ENCODE data around the gene PLVAP.

The PLVAP gene, protein sequence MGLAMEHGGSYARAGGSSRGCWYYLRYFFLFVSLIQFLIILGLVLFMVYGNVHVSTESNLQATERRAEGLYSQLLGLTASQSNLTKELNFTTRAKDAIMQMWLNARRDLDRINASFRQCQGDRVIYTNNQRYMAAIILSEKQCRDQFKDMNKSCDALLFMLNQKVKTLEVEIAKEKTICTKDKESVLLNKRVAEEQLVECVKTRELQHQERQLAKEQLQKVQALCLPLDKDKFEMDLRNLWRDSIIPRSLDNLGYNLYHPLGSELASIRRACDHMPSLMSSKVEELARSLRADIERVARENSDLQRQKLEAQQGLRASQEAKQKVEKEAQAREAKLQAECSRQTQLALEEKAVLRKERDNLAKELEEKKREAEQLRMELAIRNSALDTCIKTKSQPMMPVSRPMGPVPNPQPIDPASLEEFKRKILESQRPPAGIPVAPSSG

DNA sequence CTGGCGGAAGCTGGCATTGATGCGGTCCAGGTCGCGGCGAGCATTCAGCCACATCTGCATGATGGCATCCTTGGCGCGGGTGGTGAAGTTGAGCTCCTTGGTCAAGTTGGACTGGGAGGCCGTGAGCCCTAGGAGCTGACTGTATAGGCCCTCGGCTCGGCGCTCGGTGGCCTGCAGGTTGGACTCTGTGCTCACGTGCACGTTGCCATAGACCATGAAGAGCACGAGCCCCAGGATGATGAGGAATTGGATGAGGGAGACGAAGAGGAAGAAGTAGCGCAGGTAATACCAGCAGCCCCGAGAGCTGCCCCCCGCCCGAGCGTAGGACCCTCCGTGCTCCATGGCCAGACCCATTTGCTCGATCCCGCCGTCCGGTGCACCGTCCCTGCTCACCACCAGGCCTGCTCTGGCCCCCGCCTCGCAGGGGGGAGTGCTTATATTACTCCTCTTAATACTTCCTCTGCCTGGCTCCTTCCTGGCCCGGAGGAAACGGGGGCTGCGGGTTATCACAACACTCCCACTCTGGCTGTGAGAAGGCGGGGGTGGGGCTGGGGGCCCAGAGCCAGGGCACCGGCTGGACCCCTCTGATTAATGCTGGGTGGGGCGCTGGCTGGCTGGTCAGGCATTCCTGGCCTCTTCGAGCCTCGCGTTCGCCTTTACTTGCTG lies at the start of gene PLVAP:
Gene PLVAP, minus strand, starts transcription at position 408 of the 666 bp plus-strand sequence. Its CDS starts 54 bp downstream, at position 354.
- no peak for DNase-seq

DNA sequence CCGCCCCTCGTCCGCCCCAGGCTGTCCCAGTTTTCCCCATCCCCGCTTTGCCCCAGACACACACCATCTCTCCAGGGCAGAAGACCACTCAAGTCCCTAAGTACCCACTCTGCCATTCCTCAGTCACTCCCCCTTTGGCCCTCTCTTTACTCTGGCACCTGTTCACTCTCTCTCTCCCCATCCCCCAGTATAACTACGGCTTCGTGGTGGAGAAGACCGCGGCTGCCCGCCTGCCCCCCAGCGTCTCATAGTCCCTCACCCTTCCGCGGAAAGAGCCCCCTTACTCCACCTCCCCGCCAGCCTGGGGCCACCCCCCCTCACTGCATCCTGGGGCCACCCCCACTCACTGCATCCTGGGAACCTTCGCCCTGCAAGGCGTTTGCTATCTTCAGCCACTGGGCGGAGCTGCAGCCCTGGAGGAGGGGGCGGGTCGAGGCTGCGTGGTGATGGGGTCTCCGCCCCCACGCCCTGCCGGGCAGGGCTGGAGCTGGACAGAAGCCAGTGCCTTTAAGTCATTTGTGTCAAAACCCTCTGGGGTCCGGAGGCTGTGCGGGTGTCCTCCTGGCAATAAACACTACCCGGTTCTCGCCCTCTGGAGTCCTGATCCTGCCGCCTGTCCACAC lies 47.7 kb upstream of the PLVAP start:
- no peak for DNase-seq

DNA sequence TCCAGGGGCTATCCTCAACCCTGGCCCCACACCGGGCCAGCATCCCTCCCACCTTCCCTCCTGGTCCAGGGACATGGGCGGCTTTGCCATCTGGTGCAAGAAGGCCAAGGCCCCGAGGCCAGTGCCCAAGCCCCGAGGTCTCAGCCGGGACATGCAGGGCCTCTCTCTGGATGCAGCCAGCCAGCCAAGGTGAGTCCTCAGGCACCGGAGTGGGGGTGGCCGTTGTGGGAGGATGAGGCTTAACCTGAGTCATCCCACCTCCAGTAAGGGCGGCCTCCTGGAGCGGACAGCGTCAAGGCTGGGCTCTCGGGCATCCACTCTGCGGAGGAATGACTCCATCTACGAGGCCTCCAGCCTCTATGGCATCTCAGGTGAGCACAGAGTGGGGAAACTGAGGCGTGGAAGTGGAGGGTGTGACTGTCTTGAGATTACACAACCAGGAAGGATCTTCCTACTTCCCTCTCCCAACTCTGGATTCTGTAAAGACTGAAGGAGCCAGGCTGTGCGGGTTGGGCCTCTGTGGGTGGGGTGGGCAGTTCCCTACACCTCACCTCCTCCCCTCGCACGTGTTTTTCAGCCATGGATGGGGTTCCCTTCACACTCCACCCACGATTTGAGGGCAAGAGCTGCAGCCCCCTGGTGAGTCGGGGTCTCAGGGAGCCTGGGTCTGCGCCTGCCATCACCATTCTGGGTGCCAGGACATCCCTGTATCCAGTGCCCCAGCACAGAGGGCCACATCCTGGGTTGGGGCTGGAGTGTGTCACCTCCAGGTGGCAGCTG lies 46.5 kb upstream of the PLVAP start:
- DNase-seq: no peak

DNA sequence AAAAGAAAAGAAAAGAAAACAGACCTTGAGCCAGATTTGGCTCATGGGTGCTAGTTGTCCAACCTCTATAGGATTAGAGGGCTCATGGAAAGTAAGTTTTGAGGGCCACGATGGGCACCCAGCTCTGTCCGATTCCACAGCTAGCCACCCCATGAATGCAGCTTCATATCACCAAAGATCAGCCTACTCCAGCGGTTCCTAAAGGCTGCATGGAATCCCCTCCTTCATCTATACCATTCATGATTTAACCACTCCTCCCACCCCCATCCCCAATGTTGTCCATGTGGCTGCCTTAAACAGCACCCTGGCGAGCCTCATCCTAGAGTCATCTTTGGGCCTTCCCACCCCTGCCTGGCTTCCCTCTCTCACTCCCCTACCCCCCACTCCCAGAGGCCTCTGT lies 44.8 kb upstream of the PLVAP start:
- DNase-seq: no peak

DNA sequence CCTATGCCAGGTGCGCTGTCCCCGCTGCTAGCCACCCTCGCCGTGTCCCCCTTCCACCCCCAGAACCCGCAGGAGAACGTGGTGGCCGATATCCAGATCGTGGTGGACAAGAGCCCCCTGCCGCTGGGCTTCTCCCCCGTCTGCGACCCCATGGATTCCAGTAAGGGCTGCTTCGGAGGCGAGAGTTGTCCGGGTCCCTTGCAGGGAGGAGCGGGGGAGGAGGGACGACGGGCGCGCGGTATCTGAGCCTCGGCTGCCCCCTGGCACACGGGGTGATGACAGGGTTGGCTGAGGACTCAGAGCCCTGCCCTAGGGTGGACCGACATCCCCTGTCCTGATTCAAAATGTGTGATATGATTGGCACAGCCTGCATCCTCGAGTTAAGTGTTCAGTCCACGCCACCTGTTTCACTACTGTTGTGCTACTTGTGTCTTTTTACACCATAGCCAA lies 43.4 kb upstream of the PLVAP start:
- no peak for DNase-seq

DNA sequence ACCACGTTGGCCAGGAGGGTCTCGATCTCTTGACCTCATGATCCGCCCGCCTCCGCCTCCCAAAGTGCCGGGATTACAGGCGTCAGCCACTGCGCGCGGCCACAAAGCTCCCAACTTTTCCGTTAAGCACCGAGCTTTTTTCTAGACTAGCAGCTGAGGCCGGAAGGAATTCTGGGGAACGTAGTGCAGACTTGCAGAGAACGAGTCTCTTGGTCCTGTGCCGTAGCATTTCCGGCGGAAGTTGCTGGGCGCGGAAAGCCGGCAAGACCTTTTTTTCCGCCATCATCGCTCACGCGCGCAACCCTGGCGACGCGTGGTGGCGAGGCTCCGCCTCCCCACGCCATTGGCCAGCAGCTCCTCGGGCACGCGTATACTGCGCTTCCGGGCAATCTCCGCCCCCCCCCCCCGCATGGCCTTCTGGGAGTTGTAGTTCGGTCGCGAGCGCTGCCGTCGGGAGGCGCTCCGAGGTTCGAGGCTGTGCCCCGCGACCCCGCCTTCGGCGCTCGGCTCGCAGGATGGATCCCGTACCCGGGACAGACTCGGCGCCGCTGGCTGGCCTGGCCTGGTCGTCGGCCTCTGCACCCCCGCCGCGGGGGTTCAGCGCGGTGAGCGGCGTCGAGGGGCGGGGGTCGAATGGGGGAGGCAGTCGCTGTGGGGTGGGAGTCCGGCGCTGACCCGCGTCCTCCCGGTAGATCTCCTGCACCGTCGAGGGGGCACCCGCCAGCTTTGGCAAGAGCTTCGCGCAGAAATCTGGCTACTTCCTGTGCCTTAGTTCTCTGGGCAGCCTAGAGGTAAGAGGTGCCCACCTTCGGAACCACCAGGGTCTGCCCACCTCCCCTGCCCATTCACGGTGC lies 42.7 kb upstream of the PLVAP start, which contains the start of gene MVB12A:
Gene MVB12A, plus strand, starts transcription at position 427 of the 854 bp plus-strand sequence. Its CDS starts 89 bp downstream, at position 516.
- DNase-seq: peak; percentile 65

DNA sequence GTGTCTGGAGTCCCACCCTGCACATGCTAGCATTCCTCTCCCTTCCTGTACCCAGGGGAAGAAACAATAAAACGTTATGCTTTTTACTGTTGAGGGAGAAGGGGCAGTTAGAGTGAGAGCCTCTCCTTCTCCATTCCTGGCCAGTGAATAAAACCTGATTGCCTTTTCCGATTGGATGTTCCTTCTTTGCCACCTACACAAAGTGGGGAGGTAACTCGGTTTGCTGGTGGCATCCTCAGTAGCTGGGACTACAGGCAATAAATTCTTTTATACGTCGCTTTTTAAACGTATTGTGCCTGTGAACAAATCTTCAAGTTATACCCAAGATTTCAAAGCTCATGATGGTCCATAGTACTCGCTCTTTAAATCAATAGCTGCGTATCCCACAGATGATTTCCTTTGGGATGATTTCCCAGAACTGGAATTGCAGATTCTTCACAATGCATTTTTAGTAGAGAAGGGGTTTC lies 42.0 kb upstream of the PLVAP start:
- no peak for DNase-seq

DNA sequence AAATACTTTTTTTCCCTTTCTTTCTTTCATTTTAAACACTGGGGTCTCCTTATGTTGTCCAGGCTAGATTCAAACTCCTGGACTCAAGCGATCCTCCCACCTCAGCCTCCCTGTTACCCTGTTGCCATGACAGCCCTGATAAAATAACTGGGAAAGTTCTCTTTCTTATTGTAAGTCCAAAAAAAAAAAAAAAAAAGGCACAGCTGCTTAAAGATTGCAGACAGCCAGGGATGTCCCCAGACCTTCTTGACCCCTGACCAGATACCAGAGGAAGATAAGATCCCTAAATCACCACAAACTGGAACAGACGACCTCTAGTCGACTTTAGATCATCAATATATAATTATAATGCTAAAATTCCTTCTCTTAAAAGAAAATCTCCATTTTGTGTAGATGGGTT lies 41.6 kb upstream of the PLVAP start:
- no peak for DNase-seq

DNA sequence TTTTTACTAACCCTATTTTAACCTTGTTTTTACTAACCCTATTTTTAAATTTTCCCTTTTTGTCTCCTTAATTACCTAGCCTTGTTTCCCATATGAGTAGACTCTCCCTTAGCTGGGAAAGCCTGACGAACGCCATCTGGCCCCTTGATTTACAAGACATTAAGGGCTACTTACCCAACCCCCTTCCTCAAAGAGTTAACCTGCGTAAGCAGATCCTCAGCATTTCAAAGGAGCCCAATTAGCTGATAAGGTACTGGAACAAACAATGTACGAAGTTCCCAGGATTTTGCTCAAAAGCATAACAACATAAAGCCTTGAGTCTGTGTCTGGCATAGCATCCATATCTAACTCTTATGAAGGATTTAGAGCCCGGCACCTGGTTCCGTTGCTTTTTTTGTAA lies 38.0 kb upstream of the PLVAP start:
- DNase-seq: no peak

DNA sequence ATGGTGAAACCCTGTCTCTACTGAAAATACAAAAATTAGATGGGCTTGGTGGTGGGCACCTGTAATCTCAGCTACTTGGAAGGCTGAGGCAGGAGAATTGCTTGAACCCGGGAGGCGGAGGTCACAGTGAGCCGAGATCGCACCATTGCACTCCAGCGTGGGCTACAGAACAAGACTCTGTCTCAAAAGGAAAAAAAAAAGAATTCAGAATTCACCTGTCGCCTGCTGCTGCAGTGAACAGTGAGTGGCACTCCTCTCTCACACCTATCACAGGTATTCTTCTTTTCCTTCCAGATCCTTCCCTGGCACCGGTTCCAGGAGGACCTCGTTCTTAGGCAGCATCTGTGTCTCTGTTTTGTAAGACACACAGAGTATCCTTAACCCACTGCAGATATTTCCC lies 37.0 kb upstream of the PLVAP start:
- DNase-seq: no peak

DNA sequence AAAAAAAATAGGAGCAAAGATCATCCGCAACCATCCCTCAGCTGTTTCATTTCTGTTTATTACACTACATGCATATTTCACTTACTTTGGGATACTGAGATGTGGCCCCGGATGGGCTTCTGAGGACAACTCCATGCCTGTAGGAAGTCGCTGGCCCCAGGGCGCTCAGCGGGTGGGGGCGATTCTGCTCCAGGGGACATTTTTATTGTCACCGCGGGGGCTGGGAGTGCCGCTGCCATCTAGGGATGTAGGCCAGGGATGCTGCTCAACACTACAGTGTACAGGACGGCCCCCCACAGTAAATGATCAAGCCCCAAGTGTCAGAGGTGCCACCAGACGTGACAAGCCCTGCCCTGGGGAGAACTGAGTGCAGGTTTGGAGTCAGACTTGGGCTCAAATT lies 34.7 kb upstream of the PLVAP start:
- DNase-seq: no peak

DNA sequence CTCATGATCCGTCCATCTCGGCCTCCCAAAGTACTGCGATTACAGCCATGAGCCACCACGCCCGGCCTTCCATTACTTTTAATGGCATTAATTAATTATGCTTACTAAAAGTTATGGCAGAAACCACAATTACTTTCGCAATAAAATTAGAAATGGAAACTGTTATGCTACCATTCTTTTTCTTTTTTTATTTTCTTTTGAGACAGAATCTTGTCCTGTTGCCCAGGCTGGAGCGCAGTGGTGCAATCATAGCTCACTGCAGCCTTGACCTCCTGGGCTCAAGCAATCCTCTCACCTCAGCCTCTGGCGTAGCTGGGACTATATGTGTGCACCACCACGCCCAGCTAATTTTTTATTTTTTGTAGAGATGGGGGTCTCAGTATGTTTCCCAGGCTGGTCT lies 32.8 kb upstream of the PLVAP start:
- no peak for DNase-seq

DNA sequence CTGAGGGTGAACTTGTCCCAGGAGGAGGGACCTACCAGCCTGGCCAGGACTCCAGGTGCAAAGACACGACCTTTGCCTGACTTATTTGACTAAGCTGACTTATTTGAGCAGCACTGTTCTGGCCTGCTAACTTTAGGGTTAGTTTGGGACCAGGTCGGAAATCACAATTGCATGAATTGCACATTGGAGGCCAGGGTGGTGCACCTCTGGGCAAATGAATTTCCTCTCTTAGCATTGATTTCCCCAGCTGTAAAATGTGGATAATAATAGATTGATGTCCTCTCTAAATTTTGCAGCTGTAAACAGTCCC lies 29.7 kb upstream of the PLVAP start:
- DNase-seq: no peak

DNA sequence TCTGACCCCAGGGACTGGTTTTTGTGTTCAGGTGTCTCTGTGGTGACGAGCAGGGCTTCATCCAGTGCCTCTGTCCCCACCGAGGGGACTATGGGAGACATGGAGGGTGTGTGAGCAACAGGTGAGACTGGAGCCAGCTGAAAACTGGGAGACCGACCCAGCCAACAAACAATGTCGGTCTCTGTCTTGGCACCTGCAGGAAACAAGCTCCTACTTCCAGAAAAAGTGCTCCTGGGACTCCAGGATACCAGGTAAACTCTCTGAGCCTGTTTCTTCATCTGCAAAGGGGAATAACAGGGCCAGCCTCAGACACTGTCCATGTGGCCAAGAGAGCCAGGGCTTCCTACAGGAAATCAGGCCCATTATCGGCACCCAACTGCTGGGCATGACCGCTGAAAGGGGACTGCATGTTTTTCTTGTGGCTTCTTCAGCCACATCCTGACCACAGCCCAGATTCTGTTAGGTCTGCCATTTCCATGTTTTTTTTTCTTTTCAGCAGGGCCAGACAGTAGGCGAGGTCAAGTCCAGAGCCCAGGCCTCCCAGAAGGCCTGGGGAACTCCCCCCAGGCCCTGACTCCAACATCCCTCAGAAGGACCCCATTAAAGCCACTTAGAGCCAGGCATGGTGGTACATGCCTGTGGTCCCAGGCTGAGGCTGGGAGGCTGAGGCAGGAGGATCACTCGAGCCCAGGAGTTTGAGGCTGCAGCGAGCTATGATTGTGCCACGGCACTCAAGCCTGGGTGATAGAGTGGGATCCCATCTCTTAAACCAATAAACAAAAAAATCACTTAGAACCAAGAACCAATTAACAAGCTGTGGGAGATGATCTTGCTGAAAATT lies 29.1 kb upstream of the PLVAP start:
- no peak for DNase-seq

DNA sequence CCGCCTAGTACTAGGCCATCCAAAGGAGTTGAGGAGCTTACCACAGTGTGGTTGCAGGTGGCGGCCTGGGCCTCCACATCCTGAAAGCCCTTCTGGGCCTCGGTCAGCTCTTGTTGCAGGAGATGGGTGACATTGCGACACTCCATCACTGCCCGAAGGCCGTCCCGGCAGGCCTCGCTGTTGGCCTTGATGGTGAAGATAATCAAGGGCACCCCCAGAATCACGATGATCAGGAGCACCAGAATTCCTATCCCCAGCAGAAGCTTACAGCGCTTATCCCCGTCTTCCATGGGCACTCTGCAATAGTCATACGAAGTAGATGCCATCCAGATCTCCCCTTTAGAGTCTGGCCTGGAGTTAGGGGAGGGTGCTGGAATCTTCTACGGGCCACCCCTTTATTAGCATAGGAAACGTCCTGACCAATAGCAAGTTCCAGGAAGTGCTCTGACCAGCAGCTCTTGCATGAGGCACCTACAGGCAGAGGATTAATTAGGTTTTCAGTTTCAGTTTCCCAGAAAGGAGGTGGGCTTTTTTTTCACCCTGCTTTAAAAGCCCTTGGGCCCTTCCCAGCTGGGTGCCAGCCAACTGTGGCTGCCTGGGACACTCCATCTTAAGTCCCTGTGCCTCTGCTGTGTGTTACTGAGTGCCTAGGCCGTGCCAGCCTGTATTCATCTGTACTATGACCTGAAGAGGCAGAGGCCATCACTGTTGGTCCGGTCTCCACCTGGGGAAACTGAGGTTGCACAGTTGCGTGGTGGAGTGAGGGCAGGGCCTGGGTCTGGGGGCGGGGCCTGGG lies 28.3 kb upstream of the PLVAP start, which contains the start of gene BST2:
Gene BST2, minus strand, starts transcription at position 381 of the 796 bp plus-strand sequence. Its CDS starts 55 bp downstream, at position 326.
- DNase-seq: no peak

DNA sequence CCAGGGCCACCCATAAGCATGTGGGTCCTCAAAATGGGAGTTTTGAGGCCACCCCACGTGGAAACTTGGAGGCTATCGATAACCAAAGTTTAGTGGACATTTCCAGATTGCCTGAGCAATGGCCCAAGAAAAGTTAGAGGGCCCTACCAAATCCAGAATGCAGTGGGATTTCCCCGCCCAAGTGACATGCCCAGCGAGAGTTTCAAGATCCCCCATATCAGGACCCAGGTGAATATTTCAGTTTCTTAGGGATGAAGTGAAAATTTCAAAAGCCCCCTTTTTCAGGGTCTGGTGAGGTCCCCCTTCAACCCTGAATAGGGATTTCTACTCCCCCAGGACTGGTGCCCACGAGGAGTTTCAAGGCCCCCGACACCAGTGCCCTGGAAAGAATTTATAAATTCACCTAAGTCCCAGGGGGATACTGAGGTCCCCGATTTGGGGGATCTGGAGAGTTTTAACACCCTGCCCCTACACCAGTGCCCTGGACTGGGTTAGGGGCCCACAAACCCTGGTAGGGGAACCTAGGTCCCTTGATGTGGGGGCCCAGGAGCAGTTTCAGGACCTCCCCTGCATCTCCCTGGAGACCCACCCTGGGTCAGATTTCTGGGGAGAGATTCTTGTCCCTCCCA lies 27.6 kb upstream of the PLVAP start:
- no peak for DNase-seq

DNA sequence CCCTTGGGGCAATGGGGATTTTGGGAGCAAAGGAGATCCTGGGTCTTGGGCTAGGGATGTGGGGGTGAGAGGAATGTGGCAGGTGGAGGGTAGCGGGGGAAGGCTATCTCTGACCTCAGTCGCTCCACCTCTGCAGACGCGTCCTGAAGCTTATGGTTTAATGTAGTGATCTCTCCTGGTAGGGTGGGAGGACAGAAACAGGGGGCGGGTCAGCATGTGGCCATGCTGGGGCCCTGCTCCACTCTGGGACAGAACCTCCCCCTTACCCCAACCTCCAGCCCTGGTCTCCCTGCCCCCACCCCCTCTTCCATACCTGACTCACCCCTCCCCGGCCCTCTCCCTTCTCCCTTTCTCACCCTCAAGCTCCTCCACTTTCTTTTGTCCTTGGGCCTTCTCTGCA lies 26.9 kb upstream of the PLVAP start:
- DNase-seq: no peak

DNA sequence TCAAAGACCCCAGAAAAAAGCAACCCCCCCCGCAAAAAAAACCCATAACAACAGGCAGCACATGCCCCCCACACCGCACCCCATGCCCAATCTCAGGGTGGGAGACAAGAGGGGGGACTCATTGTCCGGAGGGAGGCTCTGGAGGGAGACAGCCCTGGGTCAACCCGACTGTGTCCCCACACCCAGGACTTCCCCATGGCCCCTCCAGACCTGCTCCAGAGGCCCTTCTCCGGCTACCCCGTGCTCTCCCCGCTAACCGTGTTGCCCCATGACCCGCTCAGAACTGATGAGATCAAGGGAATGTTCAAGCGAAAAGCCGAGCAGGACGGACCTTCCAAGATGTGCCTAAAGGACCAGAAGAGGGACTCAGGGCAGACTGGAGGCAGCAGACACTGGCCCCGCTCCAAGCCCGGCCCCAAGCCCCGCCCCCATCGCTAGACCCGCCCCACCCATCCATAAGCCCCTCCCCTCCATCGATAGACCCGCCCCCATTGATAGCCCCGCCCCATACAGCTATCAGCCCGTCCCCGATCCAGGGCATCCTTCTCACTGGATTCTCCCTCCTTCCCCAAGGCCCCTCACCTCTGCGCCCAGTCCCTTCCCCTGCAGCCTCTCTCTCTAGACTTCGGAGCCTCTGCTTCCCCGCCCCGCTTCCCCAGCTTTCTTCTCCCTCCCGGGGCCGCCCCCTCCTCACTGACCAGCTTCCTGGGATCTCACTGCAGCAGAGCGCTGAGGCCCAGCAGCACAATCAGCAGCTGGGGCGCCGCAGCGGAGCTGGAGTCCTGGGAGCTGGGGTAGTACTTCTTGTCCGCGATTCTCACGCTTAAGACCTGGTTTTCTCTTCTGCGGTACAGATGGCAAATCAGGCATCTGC lies 26.1 kb upstream of the PLVAP start:
- no peak for DNase-seq

DNA sequence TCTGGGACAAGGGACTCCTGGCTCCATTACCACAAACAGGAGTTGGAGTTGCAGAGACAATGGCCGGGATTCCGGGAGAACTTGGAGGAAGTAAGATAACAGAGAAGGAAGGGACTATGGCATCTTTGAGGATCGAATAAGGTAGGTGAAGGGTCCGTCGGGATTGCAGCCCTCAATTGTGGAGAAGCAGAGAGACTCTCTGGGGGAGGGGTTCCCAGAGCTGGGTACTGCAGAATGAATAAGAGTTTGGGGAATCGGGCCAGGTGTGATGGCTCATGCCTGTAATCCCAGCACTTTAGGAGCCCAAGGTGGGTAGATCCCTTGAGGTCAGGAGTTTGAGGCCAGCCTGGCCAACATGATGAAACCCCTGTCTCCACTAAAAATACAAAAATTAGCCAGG lies 24.5 kb upstream of the PLVAP start:
- DNase-seq: no peak

Data from NCI-H187 treated with DMSO at 0.1 percent for 48 hours (cell line).